ENCODE measurements around the gene ATP8B4. TPM values are rescaled to one million over a fixed set of nuclear protein-coding genes. Genes with fewer than 3 reads are reported as not detected.

Gene ATP8B4
- total and polyA plus RNA-seq, 2 donors (not counting 3 experiments of a cell fraction or from before 2014, with no cell fraction given): not detected

DNA sequence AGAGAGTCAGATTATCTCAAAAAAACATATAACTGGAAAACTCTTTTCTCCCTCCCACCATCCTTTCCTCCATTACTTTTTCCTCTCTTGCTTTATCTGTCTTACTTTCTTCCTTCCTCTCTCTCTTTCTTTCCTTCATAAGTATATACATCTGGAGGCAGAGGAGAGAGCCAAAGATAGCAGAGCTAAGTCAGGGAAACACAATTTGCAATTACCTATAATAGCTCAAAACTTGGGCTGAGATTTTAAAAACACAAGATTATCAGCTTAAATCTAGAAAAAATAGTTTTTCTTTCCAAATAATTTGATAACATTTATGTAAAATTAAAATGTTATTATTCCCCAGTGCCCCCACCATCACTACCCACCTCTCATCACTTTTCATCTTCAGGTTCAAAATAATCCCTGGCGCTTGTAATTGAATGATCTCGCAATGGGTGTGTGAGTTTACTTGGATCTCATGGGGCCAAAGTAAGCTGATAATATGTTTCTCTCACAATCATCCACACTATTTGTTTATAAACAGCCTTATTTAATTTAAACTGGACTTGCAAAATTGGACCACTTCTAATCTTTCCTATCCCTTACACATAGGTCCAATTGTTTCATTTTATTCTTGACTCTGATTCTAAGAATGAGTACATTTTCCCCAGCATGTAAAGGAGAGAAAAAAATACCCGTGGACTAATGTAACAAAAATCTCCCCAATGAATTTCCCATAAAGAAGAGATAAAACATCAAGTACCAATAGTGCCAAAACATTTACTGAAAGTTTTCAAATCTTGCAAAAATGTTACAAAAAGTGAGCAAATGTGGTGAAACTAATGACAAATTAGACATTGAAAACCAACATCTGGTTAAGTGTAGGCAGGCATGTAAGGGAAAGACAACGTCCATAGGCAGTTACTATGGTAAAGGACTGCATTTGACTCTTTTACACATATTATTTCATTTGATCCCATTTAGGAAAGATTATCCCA, 261.2 kb downstream of the ATP8B4 start:
- FAIRE-seq (no peak), DNase-seq (ENCODE audit: low read depth, low spot score) (no peak)
- no peak for TF ChIP-seq POLR2A (IDR thresholded peaks at IDR 0.05; ENCODE audit: low read depth, low read length)
- intact Hi-C loops (cut with micrococcal nuclease) (no loop called here), dilution Hi-C loops (cut with MboI; ENCODE audit: extremely low pct_ligation_motif_present, low sequenced_read_pairs) (no loop called here)
- Histone ChIP-seq H3K4me2 (ENCODE audit: insufficient read depth, low read length) (no peak overlapping the region), H3K79me2 (ENCODE audit: control insufficient read depth, insufficient read depth, low read length) (no peaks in the 10 kb centered on the region), H3K9ac (replicated peaks; ENCODE audit: extremely low read depth, insufficient read depth, low read length) (no peak overlapping the region), H2AFZ (ENCODE audit: low read depth, low read length) (no peak overlapping the region), H4K20me1 (replicated peaks; ENCODE audit: control insufficient read depth, extremely low read depth, insufficient read depth, low read length) (no peaks in the 10 kb centered on the region), H3K36me3 (ENCODE audit: control insufficient read depth in 2 of 2, extremely low read depth in 1 of 2, insufficient read depth in 2 of 2, low read length in 2 of 2) (no peaks in the 10 kb centered on the region), H3K4me3 (replicated peaks in 1 of 3; ENCODE audit: insufficient read depth in 1 of 3, low read depth in 1 of 3, low read length in 3 of 3) (no peak overlapping the region), H3K4me1 (ENCODE audit: control insufficient read depth, extremely low read depth, insufficient read depth, low read length) (no peaks in the 10 kb centered on the region), H3K9me1 (replicated peaks; ENCODE audit: control insufficient read depth, extremely low read depth, insufficient read depth, low read length) (no peaks in the 10 kb centered on the region), H3K27ac (ENCODE audit: insufficient read depth, low read depth, low read length) (no peak overlapping the region), H3K27me3 (ENCODE audit: control insufficient read depth in 2 of 2, insufficient read depth in 2 of 2, low read length in 2 of 2) (no peaks in the 10 kb centered on the region), H3K9me3 (replicated peaks; ENCODE audit: control insufficient read depth, insufficient read depth, low read length) (no peaks in the 10 kb centered on the region)
- no TSS peak for BruUV-seq (replicated peaks)
- CTCF ChIA-PET: no interaction called here
- POLR2A ChIA-PET: no interaction called here

DNA sequence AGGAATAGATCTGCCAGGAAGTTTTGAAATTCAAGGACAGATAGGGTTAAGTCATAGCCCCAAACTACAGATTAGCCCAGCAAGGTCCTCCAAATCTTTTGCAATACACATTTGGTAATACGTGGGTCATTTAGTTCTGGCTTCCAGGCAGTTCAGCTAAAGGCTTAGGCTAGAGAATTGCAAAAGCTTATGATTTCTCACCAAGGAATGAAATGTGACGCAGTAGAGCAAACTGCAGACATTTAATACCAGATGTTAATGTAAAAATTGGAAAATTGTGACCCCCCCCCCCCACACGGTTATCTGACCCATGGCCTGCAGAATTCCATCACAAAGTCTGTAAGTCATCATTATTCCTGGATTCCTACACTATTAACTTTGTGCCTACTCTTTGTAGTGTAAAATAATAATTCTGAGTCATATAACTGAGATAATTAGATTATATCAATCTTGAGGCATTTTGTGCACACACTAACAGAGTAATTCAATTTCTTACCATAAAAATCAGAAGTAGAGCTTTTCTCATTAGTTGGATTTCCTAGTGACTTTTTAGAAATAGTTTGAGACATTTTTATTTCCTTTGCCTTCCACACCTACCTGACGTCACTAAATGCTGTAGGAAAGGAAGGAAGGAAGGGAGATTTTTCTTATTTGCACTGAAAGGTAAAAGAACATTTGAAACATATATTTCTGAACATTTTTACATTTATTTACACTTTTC, 263.0 kb downstream of the ATP8B4 start:
- POLR2A ChIA-PET: interaction anchor here (0.7 kb wide), 1 partner anchor 39 kb away, joined by 3 read pairs; no protein-coding TSS in a partner anchor

More for the DNA sequence above, 263.0 kb downstream of the ATP8B4 start:
- Histone ChIP-seq H3K4me2 (ENCODE audit: insufficient read depth, low read length) (no peak overlapping the region), H3K36me3 (ENCODE audit: control insufficient read depth in 2 of 2, extremely low read depth in 1 of 2, insufficient read depth in 2 of 2, low read length in 2 of 2) (no peaks in the 10 kb centered on the region), H3K79me2 (ENCODE audit: control insufficient read depth, insufficient read depth, low read length) (no peaks in the 10 kb centered on the region), H3K9ac (replicated peaks; ENCODE audit: extremely low read depth, insufficient read depth, low read length) (no peak overlapping the region), H3K4me3 (replicated peaks in 1 of 3; ENCODE audit: insufficient read depth in 1 of 3, low read depth in 1 of 3, low read length in 3 of 3) (no peak overlapping the region), H3K9me3 (replicated peaks; ENCODE audit: control insufficient read depth, insufficient read depth, low read length) (no peaks in the 10 kb centered on the region), H2AFZ (ENCODE audit: low read depth, low read length) (no peak overlapping the region), H3K27me3 (ENCODE audit: control insufficient read depth in 2 of 2, insufficient read depth in 2 of 2, low read length in 2 of 2) (no peaks in the 10 kb centered on the region), H3K27ac (ENCODE audit: insufficient read depth, low read depth, low read length) (no peak overlapping the region), H3K9me1 (replicated peaks; ENCODE audit: control insufficient read depth, extremely low read depth, insufficient read depth, low read length) (no peaks in the 10 kb centered on the region), H4K20me1 (replicated peaks; ENCODE audit: control insufficient read depth, extremely low read depth, insufficient read depth, low read length) (no peaks in the 10 kb centered on the region), H3K4me1 (ENCODE audit: control insufficient read depth, extremely low read depth, insufficient read depth, low read length) (no peaks in the 10 kb centered on the region)
- FAIRE-seq (no peak), DNase-seq (ENCODE audit: low read depth, low spot score) (no peak)
- no peak for TF ChIP-seq EZH2 (IDR thresholded peaks at IDR 0.05; ENCODE audit: borderline replicate concordance, low read depth, low read length, severe bottlenecking)
- TF ChIP-seq, protein P1, sequence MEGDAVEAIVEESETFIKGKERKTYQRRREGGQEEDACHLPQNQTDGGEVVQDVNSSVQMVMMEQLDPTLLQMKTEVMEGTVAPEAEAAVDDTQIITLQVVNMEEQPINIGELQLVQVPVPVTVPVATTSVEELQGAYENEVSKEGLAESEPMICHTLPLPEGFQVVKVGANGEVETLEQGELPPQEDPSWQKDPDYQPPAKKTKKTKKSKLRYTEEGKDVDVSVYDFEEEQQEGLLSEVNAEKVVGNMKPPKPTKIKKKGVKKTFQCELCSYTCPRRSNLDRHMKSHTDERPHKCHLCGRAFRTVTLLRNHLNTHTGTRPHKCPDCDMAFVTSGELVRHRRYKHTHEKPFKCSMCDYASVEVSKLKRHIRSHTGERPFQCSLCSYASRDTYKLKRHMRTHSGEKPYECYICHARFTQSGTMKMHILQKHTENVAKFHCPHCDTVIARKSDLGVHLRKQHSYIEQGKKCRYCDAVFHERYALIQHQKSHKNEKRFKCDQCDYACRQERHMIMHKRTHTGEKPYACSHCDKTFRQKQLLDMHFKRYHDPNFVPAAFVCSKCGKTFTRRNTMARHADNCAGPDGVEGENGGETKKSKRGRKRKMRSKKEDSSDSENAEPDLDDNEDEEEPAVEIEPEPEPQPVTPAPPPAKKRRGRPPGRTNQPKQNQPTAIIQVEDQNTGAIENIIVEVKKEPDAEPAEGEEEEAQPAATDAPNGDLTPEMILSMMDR (IDR thresholded peaks at IDR 0.05; ENCODE audit: extremely low read depth in 1 of 2, insufficient read depth in 1 of 2, low read depth in 1 of 2, low read length in 2 of 2): no peak
- no peak for TF ChIP-seq POLR2A (IDR thresholded peaks at IDR 0.05; ENCODE audit: low read depth, low read length)
- no peak for TF ChIP-seq POLR2AphosphoS5 (IDR thresholded peaks at IDR 0.05; ENCODE audit: insufficient read depth, low read depth, low read length)
- TF ChIP-seq, protein P2, sequence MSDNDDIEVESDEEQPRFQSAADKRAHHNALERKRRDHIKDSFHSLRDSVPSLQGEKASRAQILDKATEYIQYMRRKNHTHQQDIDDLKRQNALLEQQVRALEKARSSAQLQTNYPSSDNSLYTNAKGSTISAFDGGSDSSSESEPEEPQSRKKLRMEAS (IDR thresholded peaks at IDR 0.05; ENCODE audit: insufficient read depth, insufficient read length): no peak
- TF ChIP-seq FOS (IDR thresholded peaks at IDR 0.05; ENCODE audit: borderline replicate concordance, insufficient read depth, low read length): no peak
- no peak for TF ChIP-seq GATA2 (IDR thresholded peaks at IDR 0.05; ENCODE audit: insufficient read depth, insufficient read length, low read depth, low read length)
- TF ChIP-seq MYC (IDR thresholded peaks at IDR 0.05; ENCODE audit: low read depth, low read length): no peak
- TF ChIP-seq JUN (IDR thresholded peaks at IDR 0.05; ENCODE audit: borderline replicate concordance, insufficient read depth, insufficient read length, low read depth): no peak
- CTCF ChIA-PET: no interaction called here
- intact Hi-C loops (cut with micrococcal nuclease): no loop called here
- dilution Hi-C loops (cut with MboI; ENCODE audit: extremely low pct_ligation_motif_present, low sequenced_read_pairs): no loop called here
- BruUV-seq (replicated peaks): no TSS peak

Data from endothelial cell of umbilical vein (primary cell).